Adrenal gland (tissue), 12 donors: ENCODE measurements around the gene SPATA18. TPM values are rescaled to one million over a fixed set of nuclear protein-coding genes. Genes with fewer than 3 reads are reported as not detected.

Experiments
- DNase-seq, 7 donors: peaks; one replicate each; pipeline ENCODE4 v3.0.0-alpha.2; 2019 to 2020
- H3K27ac ChIP-seq, 5 donors: fragments of 200-600 bp; sonication (generic) in 4 of 5; 1 replicate in 3 of 5; 2 replicates in 2 of 5; pipeline versions ENCODE4 v1.5.1 to v1.8.0; 2016 to 2020; ENCODE audit warnings: mild to moderate bottlenecking in 1 of 5
- H3K27me3 ChIP-seq: fragments of 200-600 bp; 2 replicates; pipeline ENCODE4 v1.8.0; 2021
- H3K36me3 ChIP-seq, 2 donors: fragments of 200-600 bp; replicated peaks in 1 of 2; 1 replicate in 1 of 2; 2 replicates in 1 of 2; pipeline versions ENCODE4 v1.5.1 to v1.8.0; 2018 to 2022
- H3K4me1 ChIP-seq, 2 donors: fragments of 200-600 bp; replicated peaks in 1 of 2; 1 replicate in 1 of 2; 2 replicates in 1 of 2; pipeline versions ENCODE4 v1.5.1 to v1.8.0; 2018 to 2021
- H3K4me3 ChIP-seq, 4 donors: fragments of 200-600 bp; sonication (generic) in 3 of 4; one replicate each; pipeline ENCODE4 v1.5.1; 2016 to 2018
- H3K9me3 ChIP-seq, 3 donors: fragments of 200-600 bp; sonication (generic) in 1 of 3; replicated peaks in 1 of 3; 1 replicate in 2 of 3; 2 replicates in 1 of 3; pipeline versions ENCODE4 v1.5.1 to v1.8.0; 2016 to 2021
- POLR2A ChIP-seq, 2 donors: fragments of 450-650 bp; IDR thresholded peaks; one replicate each; pipeline ENCODE4 v1.6.1; 2017; ENCODE audit warnings: antibody characterized with exemption in 2 of 2, mild to moderate bottlenecking in 2 of 2, moderate library complexity in 1 of 2
- WGBS, 4 donors: extraction: QIAGEN DNeasy Blood & Tissue Kit in 2 of 4; methylation state at CpG; one replicate each; pipeline versions ENCODE4 v1.1.5 to v1.1.7; 2013 to 2017; 5-methylcytosine and 5-hydroxymethylcytosine counted together
- intact Hi-C, 2 donors: fragments of 100-400 bp; cut with DNase I; formaldehyde crosslinking; loops; one replicate each; pipeline versions ENCODE4 v1.14.1 to v1.15.0; 2022 to 2023
- polyA plus RNA-seq, 3 donors: library from polyadenylated mRNA; stranded (reverse); fragments of 200-250 nt in 2 of 3; fragments of 350-450 nt in 1 of 3; fragmentation: Illumina TruSeq in 1 of 3; extraction: RNeasy Lipid Tissue Mini Kit (QIAGEN cat#74804) in 1 of 3; gene quantifications; one replicate each; pipeline ENCODE4 v1.2.3, GENCODE V29; 2013 to 2014
- total RNA-seq, 9 donors: library from RNA; depleted of rRNA in 4 of 9; stranded (reverse); fragments of >200 nt in 4 of 9; fragments of 120-200 nt in 1 of 9; fragmentation: NEBNext Ultra II Directional in 1 of 9; extraction: Animal tissue kit (Norgen Biotek cat#: 25700) in 1 of 9; gene quantifications; one replicate each; pipeline versions ENCODE4 v1.1.0 to v1.2.4, GENCODE V29; 2013 to 2023
- TF ChIP-seq, protein P1 (sequence below), 6 experiments: fragments of 450-650 bp in 4 of 6; fragments of 200-600 bp in 2 of 6; sonication (generic) in 1 of 6; IDR thresholded peaks; 1 replicate in 5 of 6; 2 replicates in 1 of 6; pipeline versions ENCODE4 v1.5.1 to v1.8.0; 2016 to 2021; ENCODE audit warnings: antibody characterized with exemption in 6 of 6, mild to moderate bottlenecking in 2 of 6, moderate library complexity in 1 of 6
- donor health status: healthy with polysubstance abuse.
- donor health status: Bipolar disorder and iron deficiency.
- donor health status: DM: yes; HTN: yes; CAD: no.
- donor health status: DM: no; HTN: no; CAD: no.
- donor health status: DM: no; HTN: no; CAD: no.
- donor health status: DM: yes; HTN: yes; CAD: no.

Gene SPATA18
- total and polyA plus RNA-seq, 12 donors: 1.2 to 29.2 (median 10.2) TPM

DNA sequence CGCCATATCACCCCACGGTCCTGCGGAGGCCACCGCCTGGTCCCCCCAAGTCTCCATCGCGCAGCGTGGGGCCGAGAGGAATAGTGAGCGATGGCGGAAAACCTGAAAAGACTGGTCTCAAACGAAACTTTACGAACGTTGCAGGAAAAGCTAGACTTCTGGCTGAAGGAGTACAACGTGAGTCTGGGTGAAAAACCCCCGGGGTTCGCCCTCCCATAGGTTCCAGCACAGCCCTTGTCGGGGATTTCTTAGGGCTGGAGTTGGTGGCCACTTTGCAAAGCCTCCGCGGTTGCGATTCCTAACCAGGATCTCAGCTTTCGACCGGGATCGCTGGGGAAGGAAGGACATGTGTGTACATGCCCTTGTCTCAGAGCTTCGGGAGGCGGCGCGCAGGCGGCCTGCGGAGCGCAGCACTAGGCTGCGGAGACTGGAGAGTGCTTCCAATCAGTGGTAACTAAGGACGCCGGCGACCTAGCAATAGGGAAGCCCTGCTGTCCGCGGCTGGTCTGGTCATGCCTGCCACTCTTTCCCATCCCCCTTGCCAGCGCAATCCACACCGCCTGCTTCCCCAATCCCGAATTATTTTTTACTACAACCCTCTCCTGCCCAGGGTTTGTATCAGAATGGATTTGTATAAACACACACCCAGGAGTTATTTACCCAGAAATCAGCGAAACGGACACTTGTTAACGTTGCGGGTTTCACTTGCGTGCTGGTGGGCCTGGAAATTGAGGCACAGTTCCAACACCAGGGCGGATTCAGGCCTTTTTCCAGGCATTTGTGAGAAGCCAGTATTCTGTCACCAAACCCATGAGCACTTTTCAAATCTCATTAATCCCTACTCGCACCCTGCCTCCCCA, 741 bp downstream of the SPATA18 start:
- peak in 1 of 2 donors; percentile 46 for TF ChIP-seq POLR2A (IDR thresholded peaks at IDR 0.05)
- TF ChIP-seq, protein P1, sequence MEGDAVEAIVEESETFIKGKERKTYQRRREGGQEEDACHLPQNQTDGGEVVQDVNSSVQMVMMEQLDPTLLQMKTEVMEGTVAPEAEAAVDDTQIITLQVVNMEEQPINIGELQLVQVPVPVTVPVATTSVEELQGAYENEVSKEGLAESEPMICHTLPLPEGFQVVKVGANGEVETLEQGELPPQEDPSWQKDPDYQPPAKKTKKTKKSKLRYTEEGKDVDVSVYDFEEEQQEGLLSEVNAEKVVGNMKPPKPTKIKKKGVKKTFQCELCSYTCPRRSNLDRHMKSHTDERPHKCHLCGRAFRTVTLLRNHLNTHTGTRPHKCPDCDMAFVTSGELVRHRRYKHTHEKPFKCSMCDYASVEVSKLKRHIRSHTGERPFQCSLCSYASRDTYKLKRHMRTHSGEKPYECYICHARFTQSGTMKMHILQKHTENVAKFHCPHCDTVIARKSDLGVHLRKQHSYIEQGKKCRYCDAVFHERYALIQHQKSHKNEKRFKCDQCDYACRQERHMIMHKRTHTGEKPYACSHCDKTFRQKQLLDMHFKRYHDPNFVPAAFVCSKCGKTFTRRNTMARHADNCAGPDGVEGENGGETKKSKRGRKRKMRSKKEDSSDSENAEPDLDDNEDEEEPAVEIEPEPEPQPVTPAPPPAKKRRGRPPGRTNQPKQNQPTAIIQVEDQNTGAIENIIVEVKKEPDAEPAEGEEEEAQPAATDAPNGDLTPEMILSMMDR (IDR thresholded peaks at IDR 0.05): peak in 1 of 6 experiments; percentile 3
- 9 to 10% (median 9%) methylated on average over 43 to 46 of the region's 46 CpGs for WGBS, 4 donors
- Histone ChIP-seq H3K36me3 (no peaks in the 10 kb centered on the region), H3K9me3 (no peaks in the 10 kb centered on the region), H3K4me1 (no peaks in the 10 kb centered on the region), H3K4me3 (peak overlapping the region in 3 of 4 donors; percentile 1 to 63 (median 53)), H3K27me3 (no peaks in the 10 kb centered on the region), H3K27ac (peak overlapping the region in 4 of 5 donors; percentile 7 to 64 (median 22))
- intact Hi-C loops: no loop called here
- peak; percentile 68 to 87 (median 83) for DNase-seq

DNA sequence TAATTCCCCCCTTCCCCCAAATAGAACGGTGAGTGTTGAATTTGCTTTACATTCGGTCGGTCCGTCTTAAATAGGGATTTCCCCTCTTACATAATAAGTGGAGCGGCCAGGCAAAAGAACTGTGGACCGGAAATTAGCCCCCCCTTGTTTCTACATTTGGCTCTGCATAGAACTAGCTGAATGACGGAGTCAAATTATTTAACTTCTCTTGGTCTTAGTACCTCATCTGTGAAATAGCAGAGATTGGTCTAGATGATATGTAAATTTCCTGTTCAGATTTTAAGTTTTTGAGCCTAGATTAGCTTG, 1.3 kb downstream of the SPATA18 start:
- DNase-seq: peak in 1 of 7 donors; percentile 9
- no peaks in the 10 kb centered on the region for H3K4me1 ChIP-seq
- WGBS, 4 donors: 38 to 55% (median 45%) methylated on average over 7 of the region's 7 CpGs
- H3K36me3 ChIP-seq: no peaks in the 10 kb centered on the region
- no peaks in the 10 kb centered on the region for H3K27me3 ChIP-seq
- peak overlapping the region in 2 of 4 donors; percentile 53 to 63 for H3K4me3 ChIP-seq
- no peaks in the 10 kb centered on the region for H3K9me3 ChIP-seq
- intact Hi-C loops: no loop called here
- H3K27ac ChIP-seq: no peak overlapping the region
- no peak for TF ChIP-seq POLR2A (IDR thresholded peaks at IDR 0.05)
- TF ChIP-seq, protein P1 (IDR thresholded peaks at IDR 0.05): no peak

DNA sequence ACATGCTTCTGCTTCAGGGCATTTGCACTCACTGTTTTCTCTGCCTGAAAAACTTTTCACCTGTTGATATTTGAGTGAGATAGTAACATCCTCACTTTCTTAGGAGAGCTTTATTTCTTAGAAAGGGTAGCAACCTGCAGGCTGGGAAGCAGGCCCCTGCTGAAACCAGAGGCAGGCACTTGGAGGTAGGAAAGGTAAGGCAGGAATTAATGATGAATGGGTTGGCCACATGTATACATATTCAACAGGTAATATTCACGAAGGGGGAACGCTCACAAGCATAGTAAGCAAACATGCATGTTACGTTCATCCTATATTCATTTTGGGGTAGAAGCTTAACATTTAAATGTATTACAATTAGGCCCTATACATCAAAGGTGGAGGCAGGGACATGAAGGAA, 3.1 kb downstream of the SPATA18 start:
- Histone ChIP-seq H3K4me1 (peaks cover 7 to 8% of the 10 kb centered on the region in 2 donors), H3K36me3 (no peaks in the 10 kb centered on the region), H3K9me3 (no peaks in the 10 kb centered on the region), H3K27me3 (no peaks in the 10 kb centered on the region), H3K4me3 (no peak overlapping the region), H3K27ac (no peak overlapping the region)
- TF ChIP-seq POLR2A (IDR thresholded peaks at IDR 0.05): no peak
- TF ChIP-seq, protein P1 (IDR thresholded peaks at IDR 0.05): no peak
- no peak for DNase-seq
- intact Hi-C loops: no loop called here
- WGBS, 4 donors: 82 to 97% (median 93%) methylated on average over 3 of the region's 3 CpGs

DNA sequence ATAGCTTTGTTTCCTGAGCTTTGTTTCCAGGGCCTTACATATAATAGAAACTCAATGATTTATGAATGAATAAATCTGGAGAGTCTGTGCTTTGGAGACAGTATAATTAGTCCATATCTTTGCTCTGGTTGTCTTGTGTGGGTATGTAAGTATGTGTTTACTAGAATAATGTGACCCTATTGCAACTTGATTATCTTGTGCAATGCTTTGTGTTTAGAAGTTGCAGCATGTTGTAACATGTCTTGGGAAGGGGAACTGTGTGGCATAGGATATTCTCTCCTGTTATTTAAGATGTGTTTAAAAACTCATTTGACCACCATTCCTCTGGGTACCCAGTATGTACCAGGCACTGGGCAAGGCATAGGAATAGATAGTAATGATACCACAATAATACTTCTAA, 6.1 kb downstream of the SPATA18 start:
- TF ChIP-seq, protein P1 (IDR thresholded peaks at IDR 0.05): no peak
- no peak for TF ChIP-seq POLR2A (IDR thresholded peaks at IDR 0.05)
- intact Hi-C loops: no loop called here

More for the DNA sequence above, 6.1 kb downstream of the SPATA18 start:
- no peak overlapping the region for H3K27ac ChIP-seq
- H3K27me3 ChIP-seq: no peaks in the 10 kb centered on the region
- no peak for DNase-seq
- H3K9me3 ChIP-seq: no peaks in the 10 kb centered on the region
- no peaks in the 10 kb centered on the region for H3K36me3 ChIP-seq
- H3K4me3 ChIP-seq: no peak overlapping the region
- H3K4me1 ChIP-seq: peaks cover 10 to 11% of the 10 kb centered on the region in 2 donors
